ENCODE measurements around the gene HES5. TPM values are rescaled to one million over a fixed set of nuclear protein-coding genes. Genes with fewer than 3 reads are reported as not detected.
"Not testable (repeated sequence)": the region's sequence is repeated elsewhere in the genome, so short reads cannot be mapped to it uniquely, and the experiment has no call there.

HES5 gene
- total RNA-seq (2014; rRNA removed; shearing (Covaris generic)): not detected in 2 replicates
- polyA plus RNA-seq (2015; cell fraction: cytosol; rRNA removed): not detected in 2 replicates
- polyA plus RNA-seq (2015; cell fraction: nucleus; rRNA removed): not detected in 2 replicates

GRCh38 chr1:2529784-2530512, at the start of gene HES5:
HES5 (minus strand) TSS chr1:2530263; CDS start chr1:2530164, 99 bp downstream.
- DNase-seq (ENCODE audit: low read depth, low spot score): no peak
- in situ Hi-C loops (cut with HindIII; ENCODE audit: low pct_unique_long_range_greater_than_20kb, low sequenced_read_pairs): no loop called here

GRCh38 chr1:2578758-2579118, 48.7 kb upstream of the HES5 start:
- DNase-seq (ENCODE audit: low read depth, low spot score): no peak

GRCh38 chr1:2577565-2578075, 47.6 kb upstream of the HES5 start:
- DNase-seq (ENCODE audit: low read depth, low spot score); in situ Hi-C loops (cut with HindIII; ENCODE audit: low pct_unique_long_range_greater_than_20kb, low sequenced_read_pairs): not testable (repeated sequence)

More at GRCh38 chr1:2578758-2579118, 48.7 kb upstream of the HES5 start:
- in situ Hi-C loops (cut with HindIII; ENCODE audit: low pct_unique_long_range_greater_than_20kb, low sequenced_read_pairs): no loop called here

- DNase-seq (ENCODE audit: low read depth, low spot score): no peak
- in situ Hi-C loops (cut with HindIII; ENCODE audit: low pct_unique_long_range_greater_than_20kb, low sequenced_read_pairs): no loop called here
Observed at GRCh38 chr1:2575801-2576663, 46.0 kb upstream of the HES5 start.

- in situ Hi-C loops (cut with HindIII; ENCODE audit: low pct_unique_long_range_greater_than_20kb, low sequenced_read_pairs): no loop called here
- DNase-seq (ENCODE audit: low read depth, low spot score): peak; percentile 45
Observed at GRCh38 chr1:2574350-2574749, 44.3 kb upstream of the HES5 start.

- DNase-seq (ENCODE audit: low read depth, low spot score): no peak
- in situ Hi-C loops (cut with HindIII; ENCODE audit: low pct_unique_long_range_greater_than_20kb, low sequenced_read_pairs): no loop called here
Observed at GRCh38 chr1:2573250-2573920, 43.3 kb upstream of the HES5 start.

- in situ Hi-C loops (cut with HindIII; ENCODE audit: low pct_unique_long_range_greater_than_20kb, low sequenced_read_pairs): no loop called here
- DNase-seq (ENCODE audit: low read depth, low spot score): no peak
Observed at GRCh38 chr1:2571348-2571747, 41.3 kb upstream of the HES5 start.

- DNase-seq (ENCODE audit: low read depth, low spot score): no peak
- in situ Hi-C loops (cut with HindIII; ENCODE audit: low pct_unique_long_range_greater_than_20kb, low sequenced_read_pairs): no loop called here
Observed at GRCh38 chr1:2570332-2570731, 40.3 kb upstream of the HES5 start.

- DNase-seq (ENCODE audit: low read depth, low spot score); in situ Hi-C loops (cut with HindIII; ENCODE audit: low pct_unique_long_range_greater_than_20kb, low sequenced_read_pairs): not testable (repeated sequence)
Observed at GRCh38 chr1:2569703-2570102, 39.6 kb upstream of the HES5 start.

GRCh38 chr1:2569060-2569459, 39.0 kb upstream of the HES5 start:
- in situ Hi-C loops (cut with HindIII; ENCODE audit: low pct_unique_long_range_greater_than_20kb, low sequenced_read_pairs): no loop called here

GRCh38 chr1:2568187-2568816, 38.2 kb upstream of the HES5 start:
- in situ Hi-C loops (cut with HindIII; ENCODE audit: low pct_unique_long_range_greater_than_20kb, low sequenced_read_pairs); DNase-seq (ENCODE audit: low read depth, low spot score): not testable (repeated sequence)

More at GRCh38 chr1:2569060-2569459, 39.0 kb upstream of the HES5 start:
- DNase-seq (ENCODE audit: low read depth, low spot score): no peak

- no peak for DNase-seq (ENCODE audit: low read depth, low spot score)
Observed at GRCh38 chr1:2567083-2567679, 37.1 kb upstream of the HES5 start.

GRCh38 chr1:2566101-2567045, 36.3 kb upstream of the HES5 start:
- DNase-seq (ENCODE audit: low read depth, low spot score): no peak
- in situ Hi-C loops (cut with HindIII; ENCODE audit: low pct_unique_long_range_greater_than_20kb, low sequenced_read_pairs): no loop called here

More at GRCh38 chr1:2567083-2567679, 37.1 kb upstream of the HES5 start:
- in situ Hi-C loops (cut with HindIII; ENCODE audit: low pct_unique_long_range_greater_than_20kb, low sequenced_read_pairs): no loop called here

- in situ Hi-C loops (cut with HindIII; ENCODE audit: low pct_unique_long_range_greater_than_20kb, low sequenced_read_pairs): no loop called here
- no peak for DNase-seq (ENCODE audit: low read depth, low spot score)
Observed at GRCh38 chr1:2564815-2565374, 34.8 kb upstream of the HES5 start.

- no peak for DNase-seq (ENCODE audit: low read depth, low spot score)
- in situ Hi-C loops (cut with HindIII; ENCODE audit: low pct_unique_long_range_greater_than_20kb, low sequenced_read_pairs): no loop called here
Observed at GRCh38 chr1:2564006-2564814, 34.1 kb upstream of the HES5 start.
